Erythroblast (primary cell): ENCODE data around the gene RECQL.

Source experiments
- GATA1 ChIP-seq: IDR thresholded peaks from 2 replicates; pipeline ENCODE4 v1.6.1; 2011; ENCODE audit warnings: low read depth, mild to moderate bottlenecking, control low read depth, low read length, moderate library complexity
- POLR2A ChIP-seq: IDR thresholded peaks from 2 replicates; pipeline ENCODE4 v1.6.1; 2011; ENCODE audit warnings: mild to moderate bottlenecking, low read length

DNA sequence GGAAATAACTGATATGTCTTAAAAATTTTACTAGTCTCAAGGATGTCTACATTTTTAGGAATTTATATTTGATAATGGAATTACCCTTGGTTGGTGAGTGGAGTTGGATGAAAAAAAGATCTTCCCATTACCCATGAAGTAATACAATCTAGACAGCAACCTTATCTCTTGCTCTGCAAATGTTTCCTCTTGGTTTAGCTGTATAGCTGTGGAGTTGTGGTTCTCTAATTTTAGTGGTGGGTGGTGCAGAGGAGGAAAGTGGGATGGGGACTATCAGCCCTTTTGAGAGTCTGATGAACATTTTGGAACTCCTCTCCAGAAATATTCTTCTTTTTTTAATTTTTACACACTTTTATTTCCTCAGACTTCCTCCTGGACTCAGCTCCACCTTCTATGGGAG lies 41.7 kb upstream of the RECQL start:
- TF ChIP-seq POLR2A (no peak), GATA1 (no peak)
